ENCODE data around the gene RBM28.

GRCh38 chr7:128364166-128364870, 20.6 kb upstream of the RBM28 start:
- TF ChIP-seq POLR2A (IDR thresholded peaks at IDR 0.05) (no peak), CTCF (IDR thresholded peaks at IDR 0.05) (no peak)
